DND-41 (cell line): ENCODE data around the gene RAB3GAP2.

Experiments used
- ATAC-seq: fragments of 200-7000 bp; cut with Tn5 transposase; 3 replicates; pipeline ENCODE4 v1.9.1; 2021; ENCODE audit warnings: low read depth; ENCODE audit not compliant: insufficient read depth
- DNase-seq: peaks from one replicate; pipeline ENCODE4 v3.0.0-alpha.2; 2020
- H2AFZ ChIP-seq: 2 replicates; pipeline ENCODE4 v1.6.0; 2012; ENCODE audit warnings: low read depth, low read length
- H3K27ac ChIP-seq: 2 replicates; pipeline ENCODE4 v1.5.1; 2012; ENCODE audit warnings: low read length, inconsistent platforms
- H3K27me3 ChIP-seq: fragments of 200-600 bp; sonication (generic); 2 replicates; pipeline ENCODE4 v1.6.0; 2012; ENCODE audit warnings: low read length, mild to moderate bottlenecking, inconsistent platforms; ENCODE audit not compliant: insufficient read depth, poor library complexity
- H3K36me3 ChIP-seq: 2 replicates; pipeline ENCODE4 v1.5.1; 2012; ENCODE audit warnings: low read length, inconsistent platforms; ENCODE audit not compliant: insufficient read depth
- H3K4me1 ChIP-seq: 2 replicates; pipeline ENCODE4 v1.5.1; 2012; ENCODE audit warnings: mild to moderate bottlenecking, low read length; ENCODE audit not compliant: insufficient read depth
- H3K4me2 ChIP-seq: 2 replicates; pipeline ENCODE4 v1.6.0; 2012; ENCODE audit warnings: mild to moderate bottlenecking, moderate library complexity, low read length, inconsistent platforms; ENCODE audit not compliant: insufficient read depth
- H3K4me3 ChIP-seq, 2 experiments: fragments of 200-600 bp in 1 of 2; shearing (Covaris generic) in 1 of 2; 2 replicates each; pipeline ENCODE4 v1.5.1; 2012 to 2016; ENCODE audit warnings: inconsistent platforms in 2 of 2, low read length in 2 of 2, mild to moderate bottlenecking in 2 of 2, low read depth in 1 of 2, moderate library complexity in 1 of 2
- H3K79me2 ChIP-seq: 2 replicates; pipeline ENCODE4 v1.6.0; 2012; ENCODE audit warnings: low read length, inconsistent platforms; ENCODE audit not compliant: insufficient read depth
- H3K9ac ChIP-seq: 2 replicates; pipeline ENCODE4 v1.6.0; 2012; ENCODE audit warnings: low read depth, mild to moderate bottlenecking, inconsistent platforms, low read length, moderate library complexity
- H3K9me3 ChIP-seq: 2 replicates; pipeline ENCODE4 v1.5.1; 2012; ENCODE audit warnings: low read length, moderate library complexity, mild to moderate bottlenecking, inconsistent platforms; ENCODE audit not compliant: insufficient read depth, severe bottlenecking
- H4K20me1 ChIP-seq: 2 replicates; pipeline ENCODE4 v1.6.0; 2012; ENCODE audit warnings: low read length; ENCODE audit not compliant: insufficient read depth
- CTCF ChIP-seq: IDR thresholded peaks from 2 replicates; pipeline ENCODE4 v1.5.1; 2012; ENCODE audit warnings: borderline replicate concordance, low read length, moderate library complexity, mild to moderate bottlenecking; ENCODE audit not compliant: poor library complexity, severe bottlenecking; ENCODE audit errors: extremely low read depth
- EZH2 ChIP-seq: IDR thresholded peaks from 3 replicates; pipeline ENCODE4 v1.6.1; 2012; ENCODE audit warnings: borderline replicate concordance, low read depth, mild to moderate bottlenecking, moderate library complexity, low read length, inconsistent platforms; ENCODE audit not compliant: severe bottlenecking

RAB3GAP2 gene

GRCh38 chr1:220229771-220230170, 42.5 kb downstream of the RAB3GAP2 start:
- Histone ChIP-seq H3K4me2 (no peak overlapping the region), H3K27ac (no peak overlapping the region), H3K9me3 (no peaks in the 10 kb centered on the region), H3K9ac (no peak overlapping the region), H2AFZ (no peak overlapping the region), H3K27me3 (no peaks in the 10 kb centered on the region), H4K20me1 (0 out of 2 replicates have a peak, but pooled peaks cover 7% of the 10 kb centered on the region), H3K4me1 (no peaks in the 10 kb centered on the region), H3K4me3 (no peak overlapping the region), H3K36me3 (peaks cover 31% of the 10 kb centered on the region), H3K79me2 (peaks cover 10% of the 10 kb centered on the region)
- no peak for ATAC-seq
- DNase-seq: no peak
- no peak for TF ChIP-seq EZH2
- TF ChIP-seq CTCF: no peak

- ATAC-seq (no peak), DNase-seq (no peak)
- Histone ChIP-seq H4K20me1 (0 out of 2 replicates have a peak, but pooled peaks cover 7% of the 10 kb centered on the region), H3K4me2 (no peak overlapping the region), H3K4me3 (no peak overlapping the region), H2AFZ (no peak overlapping the region), H3K79me2 (peaks cover 10% of the 10 kb centered on the region; the same call in 1 of the 2 replicates), H3K9ac (no peak overlapping the region), H3K36me3 (peaks cover 30% of the 10 kb centered on the region), H3K9me3 (no peaks in the 10 kb centered on the region), H3K4me1 (no peaks in the 10 kb centered on the region), H3K27me3 (no peaks in the 10 kb centered on the region), H3K27ac (no peak overlapping the region)
- TF ChIP-seq CTCF: no peak
- TF ChIP-seq EZH2: no peak
Measured at GRCh38 chr1:220227393-220227792, 44.9 kb downstream of the RAB3GAP2 start.

- no peak for TF ChIP-seq EZH2
- TF ChIP-seq CTCF: no peak
- ATAC-seq: no peak
- Histone ChIP-seq H3K79me2 (peaks cover 13% of the 10 kb centered on the region; the same call in 1 of the 2 replicates), H3K4me3 (no peak overlapping the region), H3K4me1 (no peaks in the 10 kb centered on the region), H3K27ac (no peak overlapping the region), H3K27me3 (no peaks in the 10 kb centered on the region), H3K4me2 (no peak overlapping the region), H3K9me3 (no peaks in the 10 kb centered on the region), H3K9ac (no peak overlapping the region), H4K20me1 (0 out of 2 replicates have a peak, but pooled peaks cover 7% of the 10 kb centered on the region), H2AFZ (no peak overlapping the region), H3K36me3 (peaks cover 26% of the 10 kb centered on the region)
- no peak for DNase-seq
Measured at GRCh38 chr1:220226752-220227151, 45.5 kb downstream of the RAB3GAP2 start.
